Mononuclear cell (primary cell): ENCODE measurements around the gene CPNE9. TPM values are rescaled to one million over a fixed set of nuclear protein-coding genes. Genes with fewer than 3 reads are reported as not detected.
"Not testable (repeated sequence)": the region's sequence is repeated elsewhere in the genome, so short reads cannot be mapped to it uniquely, and the experiment has no call there.

Source experiments
- H3K27me3 ChIP-seq: 2 replicates; pipeline ENCODE4 v1.6.0; 2011; ENCODE audit warnings: low read length, control low read depth; ENCODE audit not compliant: insufficient read depth
- H3K4me1 ChIP-seq: 2 replicates; pipeline ENCODE4 v1.5.1; 2011; ENCODE audit warnings: mild to moderate bottlenecking, low read length, control low read depth; ENCODE audit not compliant: insufficient read depth
- H3K4me3 ChIP-seq: 2 replicates; pipeline ENCODE4 v1.5.1; 2011; ENCODE audit warnings: mild to moderate bottlenecking, low read length, moderate library complexity
- H3K9me3 ChIP-seq: 2 replicates; pipeline ENCODE4 v1.5.1; 2011; ENCODE audit warnings: low read depth, mild to moderate bottlenecking, control low read depth, low read length
- total RNA-seq: library from RNA; depleted of rRNA; stranded (reverse); fragments of >200 nt; gene quantifications from one replicate; pipeline ENCODE4 v1.2.3, GENCODE V29; 2012

CPNE9 gene
- total RNA-seq, 1 donor, result not detected

- H3K27me3 ChIP-seq, result no peaks in the 10 kb centered on the region
- no peak overlapping the region for H3K4me3 ChIP-seq
- no peaks in the 10 kb centered on the region for H3K4me1 ChIP-seq
- no peaks in the 10 kb centered on the region for H3K9me3 ChIP-seq
Observed at GRCh38 chr3:9760779-9761505, 57.3 kb downstream of the CPNE9 start.

GRCh38 chr3:9761919-9762318 lies 58.3 kb downstream of the CPNE9 start:
- no peaks in the 10 kb centered on the region for H3K9me3 ChIP-seq
- H3K4me3 ChIP-seq, result no peak overlapping the region
- H3K4me1 ChIP-seq, result peaks cover 6% of the 10 kb centered on the region
- no peaks in the 10 kb centered on the region for H3K27me3 ChIP-seq

- Histone ChIP-seq H3K9me3 (no peaks in the 10 kb centered on the region), H3K4me3 (no peak overlapping the region), H3K27me3 (no peaks in the 10 kb centered on the region), H3K4me1 (peaks cover 16% of the 10 kb centered on the region)
Observed at GRCh38 chr3:9762871-9763270, 59.2 kb downstream of the CPNE9 start.

- H3K9me3 ChIP-seq, result no peaks in the 10 kb centered on the region
- H3K27me3 ChIP-seq, result no peaks in the 10 kb centered on the region
- H3K4me1 ChIP-seq, result peaks cover 45% of the 10 kb centered on the region
- no peak overlapping the region for H3K4me3 ChIP-seq
Observed at GRCh38 chr3:9765865-9766264, 62.2 kb downstream of the CPNE9 start.

- Histone ChIP-seq H3K27me3 (no peaks in the 10 kb centered on the region), H3K9me3 (no peaks in the 10 kb centered on the region), H3K4me3 (no peak overlapping the region), H3K4me1 (peaks cover 45% of the 10 kb centered on the region)
Observed at GRCh38 chr3:9767418-9767817, 63.8 kb downstream of the CPNE9 start.

GRCh38 chr3:9768141-9768775 lies 64.6 kb downstream of the CPNE9 start:
- Histone ChIP-seq H3K9me3 (no peaks in the 10 kb centered on the region), H3K4me1 (peaks cover 45% of the 10 kb centered on the region), H3K27me3 (no peaks in the 10 kb centered on the region), H3K4me3 (no peak overlapping the region)

- Histone ChIP-seq H3K27me3 (no peaks in the 10 kb centered on the region), H3K9me3 (no peaks in the 10 kb centered on the region), H3K4me3 (peak overlapping the region; percentile 37), H3K4me1 (peaks cover 45% of the 10 kb centered on the region)
Observed at GRCh38 chr3:9769012-9769411, 65.4 kb downstream of the CPNE9 start.

- Histone ChIP-seq H3K9me3 (no peaks in the 10 kb centered on the region), H3K4me1 (peaks cover 45% of the 10 kb centered on the region), H3K4me3 (peak within 1 kb of the TSS; percentile 37), H3K27me3 (no peaks in the 10 kb centered on the region)
Observed at GRCh38 chr3:9769426-9770275, 66.0 kb downstream of the CPNE9 start, which contains the start of gene CAMK1. Gene CAMK1, minus strand, starts transcription at chr3:9769947. Its CDS starts 2,198 bp downstream, at chr3:9767749.

- Histone ChIP-seq H3K27me3 (no peaks in the 10 kb centered on the region), H3K9me3 (no peaks in the 10 kb centered on the region), H3K4me1 (peaks cover 45% of the 10 kb centered on the region), H3K4me3 (peak overlapping the region; percentile 37)
Observed at GRCh38 chr3:9770276-9770812, 66.7 kb downstream of the CPNE9 start.

GRCh38 chr3:9771007-9771406 lies 67.4 kb downstream of the CPNE9 start:
- not testable (repeated sequence) for H3K4me3 ChIP-seq, H3K9me3 ChIP-seq, H3K27me3 ChIP-seq
- H3K4me1 ChIP-seq, result peaks cover 45% of the 10 kb centered on the region

GRCh38 chr3:9776896-9777693 lies 73.5 kb downstream of the CPNE9 start:
- H3K4me1 ChIP-seq, result peaks cover 53% of the 10 kb centered on the region
- no peaks in the 10 kb centered on the region for H3K27me3 ChIP-seq
- H3K9me3 ChIP-seq, result no peaks in the 10 kb centered on the region
- H3K4me3 ChIP-seq, result no peak overlapping the region

GRCh38 chr3:9777694-9778021 lies 74.0 kb downstream of the CPNE9 start:
- Histone ChIP-seq H3K9me3 (no peaks in the 10 kb centered on the region), H3K27me3 (no peaks in the 10 kb centered on the region), H3K4me3 (no peak overlapping the region), H3K4me1 (peaks cover 58% of the 10 kb centered on the region)

GRCh38 chr3:9778143-9779074 lies 74.8 kb downstream of the CPNE9 start:
- Histone ChIP-seq H3K27me3 (no peaks in the 10 kb centered on the region), H3K4me1 (peaks cover 61% of the 10 kb centered on the region), H3K9me3 (no peaks in the 10 kb centered on the region), H3K4me3 (no peak overlapping the region)
